HG02610 (cell line): ENCODE measurements around the gene HIRIP3.
"Not testable (repeated sequence)": the region's sequence is repeated elsewhere in the genome, so short reads cannot be mapped to it uniquely, and the experiment has no call there.

Experiments
- ATAC-seq: cut with Tn5 transposase; IDR thresholded peaks from one replicate; pipeline ENCODE4 v1.9.1; 2021; ENCODE audit warnings: mild to moderate bottlenecking, moderate library complexity; ENCODE audit not compliant: unreplicated experiment

Gene HIRIP3

GRCh38 chr16:29961479-29962343, 33.7 kb downstream of the HIRIP3 start, which contains the start of gene TMEM219:
Gene TMEM219, plus strand, starts transcription at chr16:29962079. Its CDS starts 1,065 bp downstream, at chr16:29963144.
- ATAC-seq, result peak; percentile 84

- no peak for ATAC-seq
Observed at GRCh38 chr16:29961127-29961478, 34.3 kb downstream of the HIRIP3 start.

GRCh38 chr16:29959821-29960220, 35.6 kb downstream of the HIRIP3 start:
- not testable (repeated sequence) for ATAC-seq

- no peak for ATAC-seq
Observed at GRCh38 chr16:29959293-29959692, 36.1 kb downstream of the HIRIP3 start.

GRCh38 chr16:29958756-29959155, 36.7 kb downstream of the HIRIP3 start:
- no peak for ATAC-seq

- no peak for ATAC-seq
Observed at GRCh38 chr16:29951625-29952365, 43.6 kb downstream of the HIRIP3 start.

GRCh38 chr16:29950806-29951461, 44.5 kb downstream of the HIRIP3 start:
- ATAC-seq, result no peak

- no peak for ATAC-seq
Observed at GRCh38 chr16:29947897-29948296, 47.5 kb downstream of the HIRIP3 start.

- no peak for ATAC-seq
Observed at GRCh38 chr16:29943846-29944799, 51.3 kb downstream of the HIRIP3 start.
